GM19467 (cell line): ENCODE measurements around the gene OR2T4.

Source experiments
- ATAC-seq: cut with Tn5 transposase; IDR thresholded peaks from one replicate; pipeline ENCODE4 v1.9.1; 2021; ENCODE audit warnings: mild to moderate bottlenecking, moderate library complexity; ENCODE audit not compliant: unreplicated experiment

OR2T4 gene

GRCh38 chr1:248361121-248361715, at the start of gene OR2T4:
Gene OR2T4, plus strand, starts transcription at chr1:248361665. Its CDS starts 0 bp downstream, at chr1:248361665.
- ATAC-seq = no peak

GRCh38 chr1:248316796-248317195, 44.7 kb upstream of the OR2T4 start:
- ATAC-seq = no peak

- no peak for ATAC-seq
These were observed 37.0 kb upstream of the OR2T4 start, which contains the start of gene OR2M7 for GRCh38 chr1:248324468-248324867. Gene OR2M7, minus strand, starts transcription at chr1:248324568. Its CDS starts 0 bp downstream, at chr1:248324568.

- ATAC-seq = no peak
These were observed 18.0 kb upstream of the OR2T4 start for GRCh38 chr1:248343451-248343850.

GRCh38 chr1:248348475-248348874, 13.0 kb upstream of the OR2T4 start, which contains the start of gene OR14C36:
Gene OR14C36, plus strand, starts transcription at chr1:248348775. Its CDS starts 0 bp downstream, at chr1:248348775.
- ATAC-seq = no peak

GRCh38 chr1:248359415-248359814, 2.0 kb upstream of the OR2T4 start:
- ATAC-seq = no peak

GRCh38 chr1:248366609-248367008, 5.1 kb downstream of the OR2T4 start:
- no peak for ATAC-seq

- ATAC-seq = no peak
These were observed 10.9 kb downstream of the OR2T4 start for GRCh38 chr1:248372394-248372793.

- ATAC-seq = no peak
These were observed 12.3 kb downstream of the OR2T4 start for GRCh38 chr1:248373761-248374160.

- ATAC-seq = no peak
These were observed 14.0 kb downstream of the OR2T4 start, which contains the start of gene OR2T6 for GRCh38 chr1:248375446-248375845. Gene OR2T6, plus strand, starts transcription at chr1:248375746. Its CDS starts 11,863 bp downstream, at chr1:248387609.

GRCh38 chr1:248376916-248377315, 15.5 kb downstream of the OR2T4 start:
- no peak for ATAC-seq

- no peak for ATAC-seq
These were observed 19.4 kb downstream of the OR2T4 start for GRCh38 chr1:248380854-248381253.

- ATAC-seq = no peak
These were observed 27.0 kb downstream of the OR2T4 start for GRCh38 chr1:248388426-248388825.

- ATAC-seq = no peak
These were observed 31.6 kb downstream of the OR2T4 start for GRCh38 chr1:248393050-248393449.

- no peak for ATAC-seq
These were observed 41.3 kb downstream of the OR2T4 start, which contains the start of gene OR2T1 for GRCh38 chr1:248402748-248403147. Gene OR2T1, plus strand, starts transcription at chr1:248403048. Its CDS starts 3,100 bp downstream, at chr1:248406148.

GRCh38 chr1:248404024-248404423, 42.6 kb downstream of the OR2T4 start:
- ATAC-seq = no peak

GRCh38 chr1:248406721-248407692, 45.5 kb downstream of the OR2T4 start:
- no peak for ATAC-seq
